Psoas muscle (tissue), 8 donors: ENCODE results near the gene RAB23. TPM values are rescaled to one million over a fixed set of nuclear protein-coding genes. Genes with fewer than 3 reads are reported as not detected.

Experiments
- ATAC-seq, 4 donors: fragments of 200-7000 bp; cut with Tn5 transposase; one replicate each; pipeline ENCODE4 v1.9.1; 2020; ENCODE audit warnings: moderate library complexity in 3 of 4, mild to moderate bottlenecking in 2 of 4
- DNase-seq, 2 donors: peaks; one replicate each; pipeline ENCODE4 v3.0.0-alpha.2; 2020
- H3K27ac ChIP-seq: fragments of 200-600 bp; one replicate; pipeline ENCODE4 v1.8.0; 2022
- H3K27me3 ChIP-seq, 3 donors: fragments of 200-600 bp in 1 of 3; one replicate each; pipeline versions ENCODE4 v1.6.1 to v1.8.0; 2013 to 2022; ENCODE audit warnings: low read length in 2 of 3, mild to moderate bottlenecking in 2 of 3, moderate library complexity in 1 of 3; ENCODE audit not compliant: insufficient read depth in 3 of 3
- H3K36me3 ChIP-seq, 2 donors: fragments of 200-600 bp in 1 of 2; one replicate each; pipeline versions ENCODE4 v1.6.1 to v1.8.0; 2013 to 2022; ENCODE audit warnings: low read depth in 1 of 2, mild to moderate bottlenecking in 1 of 2, moderate library complexity in 1 of 2; ENCODE audit not compliant: insufficient read depth in 1 of 2
- H3K4me1 ChIP-seq: fragments of 200-600 bp; one replicate; pipeline ENCODE4 v1.8.0; 2022
- H3K4me3 ChIP-seq: fragments of 200-600 bp; one replicate; pipeline ENCODE4 v1.8.0; 2022; ENCODE audit warnings: mild to moderate bottlenecking
- H3K9me3 ChIP-seq: fragments of 200-600 bp; one replicate; pipeline ENCODE4 v1.8.0; 2022
- WGBS, 3 donors: extraction: QIAGEN DNeasy Blood & Tissue Kit; methylation state at CpG; one replicate each; pipeline versions ENCODE4 v1.1.6 to v1.1.7; 2013; 5-methylcytosine and 5-hydroxymethylcytosine counted together
- intact Hi-C, 2 donors: fragments of 100-400 bp; cut with DNase I; formaldehyde crosslinking; loops; one replicate each; pipeline versions ENCODE4 v1.11.0 to v1.14.2; 2022
- polyA plus RNA-seq, 3 donors: library from polyadenylated mRNA; stranded (reverse); fragments of 200-250 nt; gene quantifications; one replicate each; pipeline ENCODE4 v1.2.3, GENCODE V29; 2013
- total RNA-seq, 4 donors: library from RNA; stranded (reverse); fragmentation: NEBNext Ultra II Directional in 2 of 4; extraction: Animal tissue kit (Norgen Biotek cat#: 25700) in 2 of 4; gene quantifications; one replicate each; pipeline versions ENCODE4 v1.2.1 to v1.2.4, GENCODE V29; 2021 to 2023
- TF ChIP-seq, protein P1 (sequence below): fragments of 200-600 bp; IDR thresholded peaks from one replicate; pipeline ENCODE4 v1.8.0; 2022; ENCODE audit warnings: antibody characterized with exemption
- donor health status: healthy with polysubstance abuse.
- donor health status: DM: no; HTN: no; CAD: no; lungs with moderate emphysema.
- donor health status: Bipolar disorder and iron deficiency.
- donor health status: healthy.
- donor health status: DM: yes; HTN: yes; CAD: no.
- donor health status: DM: no; HTN: no; CAD: no.
- donor health status: DM: no; HTN: no; CAD: no.
- donor health status: DM: yes; HTN: yes; CAD: no.

Gene RAB23
- total and polyA plus RNA-seq, 7 donors: 3.9 to 14.1 (median 5.9) TPM

GRCh38 chr6:57177545-57178265, 44.4 kb downstream of the RAB23 start:
- DNase-seq (peak; percentile 44 to 65), ATAC-seq (peak; percentile 25 to 64 (median 56))
- Histone ChIP-seq H3K36me3 (peaks cover 0 to 6% of the 10 kb centered on the region in 2 donors), H3K27ac (peak overlapping the region; percentile 93), H3K4me3 (peak overlapping the region; percentile 46), H3K4me1 (peaks cover 47% of the 10 kb centered on the region), H3K9me3 (no peaks in the 10 kb centered on the region), H3K27me3 (no peaks in the 10 kb centered on the region)
- TF ChIP-seq, protein P1, sequence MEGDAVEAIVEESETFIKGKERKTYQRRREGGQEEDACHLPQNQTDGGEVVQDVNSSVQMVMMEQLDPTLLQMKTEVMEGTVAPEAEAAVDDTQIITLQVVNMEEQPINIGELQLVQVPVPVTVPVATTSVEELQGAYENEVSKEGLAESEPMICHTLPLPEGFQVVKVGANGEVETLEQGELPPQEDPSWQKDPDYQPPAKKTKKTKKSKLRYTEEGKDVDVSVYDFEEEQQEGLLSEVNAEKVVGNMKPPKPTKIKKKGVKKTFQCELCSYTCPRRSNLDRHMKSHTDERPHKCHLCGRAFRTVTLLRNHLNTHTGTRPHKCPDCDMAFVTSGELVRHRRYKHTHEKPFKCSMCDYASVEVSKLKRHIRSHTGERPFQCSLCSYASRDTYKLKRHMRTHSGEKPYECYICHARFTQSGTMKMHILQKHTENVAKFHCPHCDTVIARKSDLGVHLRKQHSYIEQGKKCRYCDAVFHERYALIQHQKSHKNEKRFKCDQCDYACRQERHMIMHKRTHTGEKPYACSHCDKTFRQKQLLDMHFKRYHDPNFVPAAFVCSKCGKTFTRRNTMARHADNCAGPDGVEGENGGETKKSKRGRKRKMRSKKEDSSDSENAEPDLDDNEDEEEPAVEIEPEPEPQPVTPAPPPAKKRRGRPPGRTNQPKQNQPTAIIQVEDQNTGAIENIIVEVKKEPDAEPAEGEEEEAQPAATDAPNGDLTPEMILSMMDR: no peak
- WGBS, 3 donors: 32 to 60% (median 33%) methylated on average over 11 of the region's 11 CpGs
- intact Hi-C loops: loop anchor here (5.0 to 10.0 kb wide), 4 partner anchors 45 to 273 kb away; partner anchors contain the start of genes PRIM2 (in 2 of the 2) and RAB23 (in 1 of the 2)

DNA sequence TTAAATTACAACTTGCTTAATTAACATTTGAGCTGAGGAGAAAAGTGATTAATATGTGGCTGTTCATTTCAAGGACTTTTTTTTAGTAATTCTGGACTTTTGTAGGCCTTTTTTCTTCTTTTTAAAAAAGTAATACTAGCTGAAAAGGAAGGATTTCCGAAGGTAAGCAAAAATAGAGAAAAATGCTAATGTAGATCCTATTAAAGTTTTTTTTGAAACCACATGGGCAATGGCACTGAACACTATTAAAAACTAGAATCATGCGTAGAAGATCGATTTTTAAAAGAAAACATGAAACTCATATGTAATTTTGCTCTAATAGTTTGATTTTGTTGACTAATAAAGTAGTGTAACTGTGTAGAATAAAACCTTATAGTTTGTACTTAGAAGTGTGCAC, 47.6 kb downstream of the RAB23 start:
- no peak for ATAC-seq
- intact Hi-C loops: loop anchor here in 1 of 2 donors (10.0 kb wide), 2 partner anchors 140 to 270 kb away; partner anchors contain the start of gene PRIM2

DNA sequence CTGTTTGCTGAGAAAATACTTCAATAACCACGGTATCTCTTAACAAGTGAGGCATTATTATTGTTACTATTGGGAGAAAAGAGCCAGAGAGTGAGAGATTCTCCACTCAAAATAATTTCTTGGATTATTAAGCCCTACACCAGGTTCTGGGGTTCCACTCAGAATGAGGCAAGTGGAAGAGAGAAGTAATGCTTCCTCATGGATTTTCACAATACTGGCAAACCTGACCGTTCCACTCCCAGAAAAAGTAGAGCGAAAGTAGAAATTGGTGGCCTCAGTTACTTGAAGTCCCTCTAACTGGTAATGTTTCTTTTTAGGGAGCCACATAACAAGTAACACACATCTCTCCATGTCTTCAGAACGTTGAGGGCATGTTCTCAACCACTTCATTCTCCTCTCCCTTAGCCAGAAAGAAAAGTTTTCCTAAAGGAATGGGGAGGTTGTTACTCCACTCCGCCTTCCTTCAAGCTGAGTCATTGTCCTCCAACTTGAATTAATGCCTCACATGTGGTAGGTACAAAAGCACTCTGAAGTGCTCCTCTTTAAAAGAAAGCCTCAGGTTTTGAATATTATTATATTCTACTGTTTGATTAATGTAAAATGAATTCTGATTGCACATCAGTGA, 48.1 kb downstream of the RAB23 start:
- DNase-seq: no peak
- TF ChIP-seq, protein P1: no peak
- Histone ChIP-seq H3K27ac (peak overlapping the region; percentile 93), H3K9me3 (no peaks in the 10 kb centered on the region), H3K4me1 (peaks cover 26% of the 10 kb centered on the region), H3K4me3 (peak overlapping the region; percentile 89), H3K36me3 (peaks cover 0 to 1% of the 10 kb centered on the region in 2 donors), H3K27me3 (no peaks in the 10 kb centered on the region)
- intact Hi-C loops: loop anchor here (2.0 to 10.0 kb wide), 3 partner anchors 141 to 493 kb away; partner anchors contain the start of gene PRIM2 (in 1 of the 2)
- 40 to 66% (median 44%) methylated on average over 5 of the region's 5 CpGs for WGBS, 3 donors
- ATAC-seq: no peak

More for the DNA sequence above, 47.6 kb downstream of the RAB23 start:
- no peak for DNase-seq
- 81 to 94% (median 88%) methylated on average over 3 of the region's 3 CpGs for WGBS, 3 donors
- no peaks in the 10 kb centered on the region for H3K9me3 ChIP-seq
- H3K4me1 ChIP-seq: peaks cover 31% of the 10 kb centered on the region
- H3K36me3 ChIP-seq: no peaks in the 10 kb centered on the region
- peak overlapping the region; percentile 93 for H3K27ac ChIP-seq
- H3K27me3 ChIP-seq: no peaks in the 10 kb centered on the region
- H3K4me3 ChIP-seq: peak overlapping the region; percentile 89
- TF ChIP-seq, protein P1: no peak

GRCh38 chr6:57173056-57173885, 48.8 kb downstream of the RAB23 start:
- Histone ChIP-seq H3K27me3 (no peaks in the 10 kb centered on the region), H3K4me3 (peak overlapping the region; percentile 89), H3K9me3 (no peaks in the 10 kb centered on the region), H3K4me1 (peaks cover 19% of the 10 kb centered on the region), H3K36me3 (peaks cover 0 to 9% of the 10 kb centered on the region in 2 donors), H3K27ac (peak overlapping the region; percentile 93)
- WGBS, 3 donors: 4 to 12% (median 4%) methylated on average over 19 of the region's 19 CpGs
- TF ChIP-seq, protein P1: no peak
- DNase-seq (no peak), ATAC-seq (peak in 3 of 4 donors; percentile 35 to 46 (median 38))
- intact Hi-C loops: loop anchor here (2.0 to 10.0 kb wide), 3 partner anchors 142 to 492 kb away; partner anchors contain the start of gene PRIM2 (in 1 of the 2)
